Neuronal stem cell (in vitro differentiated cells): ENCODE data around the gene MED16.

Experiments
- DNase-seq: peaks from one replicate; pipeline ENCODE4 v3.0.0-alpha.2; 2013; ENCODE audit warnings: low spot score
- H2AFZ ChIP-seq: one replicate; pipeline ENCODE4 v1.6.1; 2013; ENCODE audit warnings: mild to moderate bottlenecking, low read length, inconsistent platforms
- H2AK5ac ChIP-seq: 2 replicates; pipeline ENCODE4 v1.6.1; 2013; ENCODE audit warnings: low read depth, mild to moderate bottlenecking, inconsistent platforms, low read length, moderate library complexity, mixed read lengths
- H2BK120ac ChIP-seq: 2 replicates; pipeline ENCODE4 v1.6.1; 2013; ENCODE audit warnings: low read depth, mild to moderate bottlenecking, inconsistent platforms, low read length, moderate library complexity, mixed read lengths
- H2BK12ac ChIP-seq: one replicate; pipeline ENCODE4 v1.6.1; 2013; ENCODE audit warnings: low read length, inconsistent platforms
- H2BK15ac ChIP-seq: 2 replicates; pipeline ENCODE4 v1.6.1; 2013; ENCODE audit warnings: mild to moderate bottlenecking, low read length, inconsistent platforms, mixed read lengths
- H2BK5ac ChIP-seq: one replicate; pipeline ENCODE4 v1.6.1; 2013; ENCODE audit warnings: inconsistent platforms, mild to moderate bottlenecking, low read length, moderate library complexity
- H3K14ac ChIP-seq: one replicate; pipeline ENCODE4 v1.6.1; 2013; ENCODE audit warnings: low read length, inconsistent platforms
- H3K18ac ChIP-seq: 2 replicates; pipeline ENCODE4 v1.6.1; 2013; ENCODE audit warnings: low read length, inconsistent platforms
- H3K23ac ChIP-seq: 2 replicates; pipeline ENCODE4 v1.6.1; 2013; ENCODE audit warnings: low read depth, mild to moderate bottlenecking, mixed read lengths, low read length, inconsistent platforms; ENCODE audit not compliant: poor library complexity
- H3K27ac ChIP-seq: replicated peaks from 3 replicates; pipeline ENCODE4 v1.5.1; 2013; ENCODE audit warnings: low read length, inconsistent platforms
- H3K27me3 ChIP-seq, 3 experiments: 2 replicates each; pipeline ENCODE4 v1.6.1; 2013; ENCODE audit warnings: low read length in 3 of 3, mild to moderate bottlenecking in 2 of 3, inconsistent platforms in 1 of 3, low read depth in 1 of 3, mixed read lengths in 1 of 3, moderate library complexity in 1 of 3; ENCODE audit not compliant: control insufficient read depth in 3 of 3, insufficient read depth in 3 of 3
- H3K36me3 ChIP-seq, 2 donors: replicated peaks in 1 of 2; 2 replicates each; pipeline ENCODE4 v1.6.1; 2013; ENCODE audit warnings: low read length in 2 of 2; ENCODE audit not compliant: control insufficient read depth in 2 of 2, insufficient read depth in 2 of 2
- H3K4ac ChIP-seq: 2 replicates; pipeline ENCODE4 v1.6.1; 2013; ENCODE audit warnings: inconsistent platforms, mild to moderate bottlenecking, low read length, moderate library complexity
- H3K4me1 ChIP-seq, 2 donors: 1 replicate in 1 of 2; 2 replicates in 1 of 2; pipeline ENCODE4 v1.6.1; 2013; ENCODE audit warnings: low read length in 2 of 2, low read depth in 1 of 2; ENCODE audit not compliant: control insufficient read depth in 2 of 2, insufficient read depth in 1 of 2
- H3K4me2 ChIP-seq: one replicate; pipeline ENCODE4 v1.6.1; 2013; ENCODE audit warnings: mild to moderate bottlenecking, low read length, inconsistent platforms; ENCODE audit not compliant: insufficient read depth, poor library complexity, severe bottlenecking
- H3K4me3 ChIP-seq, 2 donors: 2 replicates each; pipeline ENCODE4 v1.5.1; 2013; ENCODE audit warnings: low read length in 2 of 2, mild to moderate bottlenecking in 2 of 2, inconsistent platforms in 1 of 2, moderate library complexity in 1 of 2
- H3K79me1 ChIP-seq: one replicate; pipeline ENCODE4 v1.6.1; 2013; ENCODE audit warnings: low read depth, mild to moderate bottlenecking, inconsistent platforms, low read length, moderate library complexity
- H3K9ac ChIP-seq: one replicate; pipeline ENCODE4 v1.6.1; 2013; ENCODE audit warnings: mild to moderate bottlenecking, low read depth, low read length, inconsistent platforms; ENCODE audit not compliant: poor library complexity
- H3K9me3 ChIP-seq, 2 donors: replicated peaks in 1 of 2; 2 replicates each; pipeline versions ENCODE3 to v1.6.1; 2013; ENCODE audit warnings: low read length in 2 of 2, mild to moderate bottlenecking in 2 of 2, inconsistent platforms in 1 of 2, low read depth in 1 of 2, mixed read lengths in 1 of 2, moderate library complexity in 1 of 2; ENCODE audit not compliant: control insufficient read depth in 2 of 2, insufficient read depth in 1 of 2
- H4K8ac ChIP-seq: one replicate; pipeline ENCODE4 v1.6.1; 2013; ENCODE audit warnings: low read depth, mild to moderate bottlenecking, inconsistent platforms, low read length, moderate library complexity
- H4K91ac ChIP-seq: one replicate; pipeline ENCODE4 v1.6.1; 2013; ENCODE audit warnings: low read length, low read depth, mild to moderate bottlenecking, inconsistent platforms; ENCODE audit not compliant: poor library complexity
- WGBS, 2 donors: extraction: QIAGEN DNeasy Blood & Tissue Kit; methylation state at CpG; one replicate each; pipeline ENCODE4 v1.1.7; 2013; ENCODE audit warnings: missing lambda C conversion rate in 2 of 2, mixed read lengths in 1 of 2; ENCODE audit not compliant: insufficient read length in 2 of 2, insufficient replicate concordance in 1 of 2; ENCODE audit errors: extremely low coverage in 2 of 2; 5-methylcytosine and 5-hydroxymethylcytosine counted together

MED16 gene

DNA sequence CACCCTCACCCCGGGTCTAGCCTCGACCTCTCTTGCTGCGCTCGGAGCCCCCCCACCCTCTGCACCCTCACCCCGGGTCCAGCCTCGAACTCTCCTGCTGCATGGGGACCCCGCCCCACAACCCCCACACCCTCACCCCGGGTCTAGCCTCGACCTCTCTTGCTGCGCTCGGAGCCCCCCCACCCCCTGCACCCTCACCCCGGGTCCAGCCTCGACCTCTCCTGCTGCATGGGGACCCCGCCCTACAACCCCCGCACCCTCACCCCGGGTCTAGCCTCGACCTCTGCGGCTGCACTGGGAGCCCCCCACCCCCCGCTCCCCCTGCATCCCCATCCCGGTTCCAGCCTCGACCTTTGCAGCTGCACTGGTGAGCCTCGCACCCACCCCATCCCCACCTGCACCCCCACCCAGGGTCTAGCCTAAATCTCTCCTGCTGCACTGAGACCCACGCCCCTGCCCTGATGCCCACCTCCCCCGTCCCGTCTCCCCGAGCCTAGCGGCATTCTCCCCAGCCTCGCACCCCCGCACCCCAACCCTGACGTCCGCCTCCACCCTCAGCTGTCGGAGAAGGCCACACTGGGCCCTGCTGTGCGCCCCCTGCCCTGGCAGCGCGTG is 31.7 kb downstream of the MED16 start:
- DNase-seq: no peak
- Histone ChIP-seq H3K4me2 (peak overlapping the region; percentile 32), H4K8ac (no peak overlapping the region), H3K79me1 (peaks cover 4% of the 10 kb centered on the region), H2AK5ac (peak overlapping the region; percentile 98), H4K91ac (no peak overlapping the region), H3K36me3 (no peaks in the 10 kb centered on the region), H3K27ac (no peak overlapping the region), H3K9ac (no peak overlapping the region), H2BK15ac (peak overlapping the region; percentile 100), H2BK12ac (no peak overlapping the region), H3K4me1 (peaks cover 2 to 4% of the 10 kb centered on the region in 2 donors), H3K18ac (peak overlapping the region; percentile 94), H3K4ac (peak overlapping the region; percentile 89), H3K4me3 (peak overlapping the region in 1 of 2 donors; percentile 11), H3K23ac (peak overlapping the region; percentile 92), H2AFZ (peak overlapping the region; percentile 68), H2BK120ac (no peak overlapping the region), H3K9me3 (peaks cover 0 to 9% of the 10 kb centered on the region in 2 donors), H2BK5ac (no peak overlapping the region), H3K27me3 (peaks cover 18 to 43% (median 19%) of the 10 kb centered on the region in 3 experiments), H3K14ac (peak overlapping the region; percentile 56)
- no CpG with 5 or more reads among the region's 35 CpGs for WGBS, 2 donors

DNA sequence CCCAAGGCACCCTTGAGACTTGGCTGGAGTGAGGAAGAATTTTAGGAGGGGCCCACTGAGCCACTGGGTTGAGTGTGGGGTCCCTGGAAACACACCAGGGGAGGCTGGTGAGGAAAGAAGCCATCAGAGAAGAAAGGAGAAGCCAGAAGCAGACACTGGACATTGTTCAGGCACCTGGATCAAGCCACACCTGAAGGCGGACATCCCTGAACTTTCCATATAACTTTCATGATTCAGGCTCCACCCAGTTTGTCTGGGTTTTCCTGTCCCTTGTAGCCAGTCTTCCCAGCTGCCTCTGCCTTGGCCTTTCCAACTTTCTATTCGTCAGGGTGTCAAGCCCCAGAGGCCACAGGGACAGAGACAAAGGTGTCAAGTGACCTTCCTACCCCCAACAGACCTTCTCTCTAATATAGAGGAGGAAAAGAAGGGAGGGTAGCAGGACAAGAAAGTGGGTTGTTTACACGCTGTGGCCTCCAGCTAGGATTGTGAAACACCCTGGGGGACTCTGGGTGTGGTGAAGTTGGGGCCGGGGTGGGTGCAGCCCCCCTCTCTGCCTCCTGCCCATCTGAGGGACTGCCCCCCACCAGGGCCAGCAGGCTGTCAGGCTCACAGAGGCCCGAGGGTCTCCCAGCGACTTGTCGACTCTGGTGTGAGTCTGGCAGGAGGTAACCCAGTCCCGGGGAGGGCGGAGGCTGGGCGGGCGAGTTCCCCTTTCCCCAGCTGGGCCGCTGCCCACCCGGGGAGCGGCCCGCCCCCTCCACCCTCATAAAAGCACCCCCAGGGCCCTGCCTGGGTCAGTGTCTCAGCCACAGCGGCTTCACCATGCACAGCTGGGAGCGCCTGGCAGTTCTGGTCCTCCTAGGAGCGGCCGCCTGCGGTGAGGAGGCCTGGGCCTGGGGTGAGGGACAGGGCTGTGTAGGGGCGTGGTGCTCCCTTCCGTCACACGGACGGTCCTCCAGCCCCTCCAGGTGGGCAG is 33.8 kb downstream of the MED16 start, which contains the start of gene CFD:
Gene CFD, plus strand, starts transcription at position 797 of the 976 bp plus-strand sequence. Its CDS starts 26 bp downstream, at position 823.
- no CpG with 5 or more reads among the region's 24 CpGs for WGBS, 2 donors
- no peaks in the 10 kb centered on the region for H3K36me3 ChIP-seq
- no peak within 1 kb of the TSS for H3K4ac ChIP-seq
- peaks cover 4% of the 10 kb centered on the region for H3K79me1 ChIP-seq
- H3K9me3 ChIP-seq: peaks cover 0 to 9% of the 10 kb centered on the region in 2 donors
- peak within 1 kb of the TSS; percentile 93 for H3K23ac ChIP-seq
- H2BK12ac ChIP-seq: peak within 1 kb of the TSS; percentile 84
- H2AK5ac ChIP-seq: peak within 1 kb of the TSS; percentile 88
- peak within 1 kb of the TSS; percentile 92 for H2AFZ ChIP-seq
- H3K4me2 ChIP-seq: peak within 1 kb of the TSS; percentile 73
- H2BK120ac ChIP-seq: no peak within 1 kb of the TSS
- peak within 1 kb of the TSS; percentile 39 for H2BK5ac ChIP-seq
- H2BK15ac ChIP-seq: peak within 1 kb of the TSS; percentile 98
- H3K18ac ChIP-seq: peak within 1 kb of the TSS; percentile 87
- H3K4me1 ChIP-seq: peaks cover 2 to 3% of the 10 kb centered on the region in 2 donors
- no peak within 1 kb of the TSS for H3K14ac ChIP-seq
- peak within 1 kb of the TSS; percentile 33 to 75 for H3K4me3 ChIP-seq
- no peak for DNase-seq
- no peak within 1 kb of the TSS for H4K8ac ChIP-seq
- peak within 1 kb of the TSS; percentile 60 for H3K9ac ChIP-seq
- no peak within 1 kb of the TSS for H4K91ac ChIP-seq
- peaks cover 18 to 43% (median 19%) of the 10 kb centered on the region in 3 experiments for H3K27me3 ChIP-seq
- no peak within 1 kb of the TSS for H3K27ac ChIP-seq

DNA sequence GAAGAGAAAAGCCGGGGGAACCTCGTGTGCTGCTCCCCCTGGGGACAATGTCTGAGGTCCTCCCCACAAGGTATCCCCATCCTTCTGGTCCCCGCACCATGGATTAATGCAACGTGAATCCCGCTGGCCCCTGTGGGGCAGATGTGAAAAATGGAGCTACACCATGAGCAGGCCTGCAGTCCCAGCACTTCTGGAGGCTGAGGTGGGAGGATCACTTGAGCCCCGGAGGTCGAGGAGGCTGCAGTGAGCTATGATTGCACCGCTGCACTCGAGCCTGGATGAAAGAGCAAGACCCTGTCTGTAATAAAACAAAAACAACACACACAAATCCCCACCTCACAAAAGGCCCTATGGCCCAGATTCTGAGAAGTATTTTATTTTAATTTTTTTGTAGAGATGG is 34.7 kb downstream of the MED16 start:
- no peak overlapping the region for H3K4ac ChIP-seq

More for the DNA sequence above, 34.7 kb downstream of the MED16 start:
- no peak overlapping the region for H2BK15ac ChIP-seq
- H2BK12ac ChIP-seq: no peak overlapping the region
- no peak overlapping the region for H3K4me2 ChIP-seq
- no peak overlapping the region for H3K9ac ChIP-seq
- peak overlapping the region in 1 of 2 donors; percentile 30 for H3K4me3 ChIP-seq
- no peak overlapping the region for H2BK120ac ChIP-seq
- H3K27me3 ChIP-seq: peaks cover 18 to 42% (median 19%) of the 10 kb centered on the region in 3 experiments
- no peak overlapping the region for H2AK5ac ChIP-seq
- H3K4me1 ChIP-seq: peaks cover 2 to 3% of the 10 kb centered on the region in 2 donors
- peaks cover 0 to 9% of the 10 kb centered on the region in 2 donors for H3K9me3 ChIP-seq
- no peak for DNase-seq
- no peak overlapping the region for H4K8ac ChIP-seq
- H3K27ac ChIP-seq: no peak overlapping the region
- H2BK5ac ChIP-seq: no peak overlapping the region
- no peak overlapping the region for H4K91ac ChIP-seq
- H3K23ac ChIP-seq: no peak overlapping the region
- no peak overlapping the region for H3K18ac ChIP-seq
- H2AFZ ChIP-seq: no peak overlapping the region
- no CpG with 5 or more reads among the region's 9 CpGs for WGBS, 2 donors
- H3K14ac ChIP-seq: no peak overlapping the region
- H3K79me1 ChIP-seq: peaks cover 4% of the 10 kb centered on the region
- no peaks in the 10 kb centered on the region for H3K36me3 ChIP-seq
